Measurements from ENCODE around the gene GOPC.

GRCh38 chr6:117568831-117569410 lies 33.4 kb downstream of the GOPC start:
- no peak for TF ChIP-seq CTCF (conservative IDR thresholded peaks at IDR 0.05)
- TF ChIP-seq ZFX (IDR thresholded peaks at IDR 0.05), result no peak

All from C4-2B (cell line).